ENCODE data around the gene CPTP. TPM values are rescaled to one million over a fixed set of nuclear protein-coding genes. Genes with fewer than 3 reads are reported as not detected.

The CPTP gene
- total and polyA plus RNA-seq, 8 donors = 10.6 to 25.2 (median 15.0) TPM

- ATAC-seq (no peak), DNase-seq (no peak)
- Histone ChIP-seq H3K9me3 (no peaks in the 10 kb centered on the region), H3K4me3 (no peak overlapping the region), H3K27ac (no peak overlapping the region), H3K27me3 (no peaks in the 10 kb centered on the region), H3K36me3 (peaks cover 0 to 59% of the 10 kb centered on the region in 2 donors), H3K4me1 (peaks cover 0 to 2% of the 10 kb centered on the region in 2 donors)
- TF ChIP-seq, protein P1, sequence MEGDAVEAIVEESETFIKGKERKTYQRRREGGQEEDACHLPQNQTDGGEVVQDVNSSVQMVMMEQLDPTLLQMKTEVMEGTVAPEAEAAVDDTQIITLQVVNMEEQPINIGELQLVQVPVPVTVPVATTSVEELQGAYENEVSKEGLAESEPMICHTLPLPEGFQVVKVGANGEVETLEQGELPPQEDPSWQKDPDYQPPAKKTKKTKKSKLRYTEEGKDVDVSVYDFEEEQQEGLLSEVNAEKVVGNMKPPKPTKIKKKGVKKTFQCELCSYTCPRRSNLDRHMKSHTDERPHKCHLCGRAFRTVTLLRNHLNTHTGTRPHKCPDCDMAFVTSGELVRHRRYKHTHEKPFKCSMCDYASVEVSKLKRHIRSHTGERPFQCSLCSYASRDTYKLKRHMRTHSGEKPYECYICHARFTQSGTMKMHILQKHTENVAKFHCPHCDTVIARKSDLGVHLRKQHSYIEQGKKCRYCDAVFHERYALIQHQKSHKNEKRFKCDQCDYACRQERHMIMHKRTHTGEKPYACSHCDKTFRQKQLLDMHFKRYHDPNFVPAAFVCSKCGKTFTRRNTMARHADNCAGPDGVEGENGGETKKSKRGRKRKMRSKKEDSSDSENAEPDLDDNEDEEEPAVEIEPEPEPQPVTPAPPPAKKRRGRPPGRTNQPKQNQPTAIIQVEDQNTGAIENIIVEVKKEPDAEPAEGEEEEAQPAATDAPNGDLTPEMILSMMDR (IDR thresholded peaks at IDR 0.05) = no peak
- intact Hi-C loops (cut with DNase I) = no loop called here
Measured at GRCh38 chr1:1336446-1336845, 11.8 kb downstream of the CPTP start.

DNA sequence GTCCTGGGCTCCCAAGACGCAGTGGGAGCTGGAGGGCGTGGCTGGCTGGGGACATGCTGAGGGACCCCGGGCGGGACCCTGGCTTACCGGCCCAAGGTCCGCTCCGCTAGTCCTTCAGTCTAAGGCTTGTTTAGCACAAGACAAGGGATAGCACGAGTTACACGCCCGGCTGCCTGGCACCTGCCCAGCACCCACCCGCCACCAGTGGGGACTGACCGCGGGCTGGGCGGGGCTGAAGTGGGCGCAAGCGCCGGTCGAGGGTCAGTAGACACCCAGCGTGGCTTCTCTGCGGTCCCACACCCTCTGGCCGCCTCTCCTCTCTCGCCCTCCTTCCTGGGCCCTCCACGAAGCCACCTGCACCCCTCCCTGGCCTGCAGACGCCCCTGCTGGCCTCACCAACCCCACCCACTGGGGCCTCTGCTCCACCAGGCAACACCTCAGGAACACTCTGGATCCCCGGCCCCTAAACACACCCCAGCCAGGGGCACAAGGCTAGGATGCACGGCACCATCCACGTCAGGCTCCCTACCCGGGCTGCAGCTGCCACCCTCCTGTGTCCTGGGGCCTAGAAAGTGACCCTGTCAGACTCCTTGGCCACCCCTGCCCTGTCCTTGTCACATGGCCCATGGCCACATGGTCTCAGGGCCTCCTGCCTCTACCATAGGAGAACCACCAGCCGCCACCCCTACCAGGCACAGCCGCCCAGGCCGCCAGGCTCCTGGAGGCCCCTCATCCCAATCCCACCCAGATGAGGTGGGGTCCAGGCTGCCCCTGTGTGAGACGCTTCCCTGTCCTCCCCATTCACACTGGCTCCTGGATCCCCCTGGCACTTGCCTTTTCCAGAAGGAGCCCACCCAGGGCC lies 12.6 kb downstream of the CPTP start:
- DNase-seq (no peak), ATAC-seq (no peak)
- Histone ChIP-seq H3K4me3 (no peak overlapping the region), H3K36me3 (peaks cover 0 to 66% of the 10 kb centered on the region in 2 donors), H3K27ac (no peak overlapping the region), H3K27me3 (no peaks in the 10 kb centered on the region), H3K4me1 (no peaks in the 10 kb centered on the region), H3K9me3 (no peaks in the 10 kb centered on the region)
- intact Hi-C loops (cut with DNase I) = no loop called here
- TF ChIP-seq, protein P1 (IDR thresholded peaks at IDR 0.05) = no peak

- ATAC-seq (peak; percentile 16), DNase-seq (no peak)
- Histone ChIP-seq H3K27ac (no peak overlapping the region), H3K4me1 (no peaks in the 10 kb centered on the region), H3K9me3 (no peaks in the 10 kb centered on the region), H3K36me3 (peaks cover 0 to 67% of the 10 kb centered on the region in 2 donors), H3K4me3 (no peak overlapping the region), H3K27me3 (no peaks in the 10 kb centered on the region)
- intact Hi-C loops (cut with DNase I) = no loop called here
- TF ChIP-seq, protein P1 (IDR thresholded peaks at IDR 0.05) = no peak
Measured at GRCh38 chr1:1337793-1338147, 13.2 kb downstream of the CPTP start.

DNA sequence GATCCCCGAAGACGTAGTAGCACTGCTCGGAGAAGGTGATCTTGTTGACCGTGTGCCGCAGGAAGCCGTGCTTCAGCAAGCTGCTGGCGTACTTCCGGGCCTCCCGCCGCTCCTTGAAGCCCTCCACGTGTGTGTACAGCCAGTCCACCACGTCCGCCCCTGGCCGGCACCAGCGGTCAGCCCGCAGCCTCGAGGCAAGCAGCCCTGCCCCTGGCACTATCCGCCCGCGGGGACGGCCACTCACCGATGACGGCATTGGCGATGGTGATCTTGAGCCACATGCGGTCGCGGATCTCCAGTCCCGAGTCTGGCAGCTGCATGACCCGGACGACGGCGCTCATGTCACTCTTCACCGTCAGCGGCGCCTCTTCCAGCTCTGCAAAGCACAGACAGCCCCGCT lies 13.7 kb downstream of the CPTP start:
- Histone ChIP-seq H3K4me3 (no peak overlapping the region), H3K4me1 (no peaks in the 10 kb centered on the region), H3K36me3 (peaks cover 0 to 67% of the 10 kb centered on the region in 2 donors), H3K9me3 (no peaks in the 10 kb centered on the region), H3K27ac (no peak overlapping the region), H3K27me3 (no peaks in the 10 kb centered on the region)
- TF ChIP-seq, protein P1 (IDR thresholded peaks at IDR 0.05) = no peak
- DNase-seq (no peak), ATAC-seq (no peak)
- intact Hi-C loops (cut with DNase I) = no loop called here

- intact Hi-C loops (cut with DNase I) = no loop called here
- Histone ChIP-seq H3K9me3 (no peaks in the 10 kb centered on the region), H3K27me3 (no peaks in the 10 kb centered on the region), H3K27ac (no peak overlapping the region), H3K4me1 (peaks cover 1 to 14% of the 10 kb centered on the region in 2 donors), H3K4me3 (no peak overlapping the region), H3K36me3 (peaks cover 0 to 65% of the 10 kb centered on the region in 2 donors)
- TF ChIP-seq, protein P1 (IDR thresholded peaks at IDR 0.05) = no peak
- DNase-seq = no peak
- ATAC-seq = no peak
Measured at GRCh38 chr1:1340185-1340584, 15.6 kb downstream of the CPTP start.

Data from left lung (tissue), 10 donors.